ENCODE data around the gene PLCB4. TPM values are rescaled to one million over a fixed set of nuclear protein-coding genes. Genes with fewer than 3 reads are reported as not detected.

The PLCB4 gene
- total RNA-seq, 1 experiment from 2014 or later: 12.9 TPM

DNA sequence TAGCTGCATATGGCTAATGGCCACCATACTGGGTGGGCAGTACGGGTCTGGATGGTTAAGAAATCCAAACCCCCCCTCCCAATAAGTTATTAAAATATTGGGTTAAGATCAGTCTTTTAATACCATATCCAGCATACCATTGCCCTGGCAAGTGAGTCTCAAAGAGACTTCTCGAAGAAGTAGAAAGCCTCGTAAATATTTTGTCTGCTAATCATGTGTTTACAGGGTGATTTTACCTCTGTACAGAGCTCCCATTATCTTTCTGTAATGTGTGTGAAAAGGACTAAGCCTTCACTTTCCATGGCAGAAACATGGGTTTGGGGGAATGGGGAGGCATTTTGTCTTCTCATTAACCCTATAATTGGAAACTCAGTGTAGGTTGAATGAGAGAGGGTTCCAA lies 270.8 kb downstream of the PLCB4 start:
- H3K27me3 Mint-ChIP-seq (ENCODE audit: unreplicated experiment): no peaks in the 10 kb centered on the region
- DNase-seq: no peak
- no peaks in the 10 kb centered on the region for H3K36me3 Mint-ChIP-seq (ENCODE audit: insufficient read depth, unreplicated experiment)
- CTCF ChIA-PET: interaction anchor here (0.8 kb wide), 1 partner anchor 10 kb away, joined by 3 read pairs; no protein-coding TSS in a partner anchor
- no peak overlapping the region for H3K4me3 Mint-ChIP-seq (ENCODE audit: low read depth, unreplicated experiment)
- TF ChIP-seq, protein P1, sequence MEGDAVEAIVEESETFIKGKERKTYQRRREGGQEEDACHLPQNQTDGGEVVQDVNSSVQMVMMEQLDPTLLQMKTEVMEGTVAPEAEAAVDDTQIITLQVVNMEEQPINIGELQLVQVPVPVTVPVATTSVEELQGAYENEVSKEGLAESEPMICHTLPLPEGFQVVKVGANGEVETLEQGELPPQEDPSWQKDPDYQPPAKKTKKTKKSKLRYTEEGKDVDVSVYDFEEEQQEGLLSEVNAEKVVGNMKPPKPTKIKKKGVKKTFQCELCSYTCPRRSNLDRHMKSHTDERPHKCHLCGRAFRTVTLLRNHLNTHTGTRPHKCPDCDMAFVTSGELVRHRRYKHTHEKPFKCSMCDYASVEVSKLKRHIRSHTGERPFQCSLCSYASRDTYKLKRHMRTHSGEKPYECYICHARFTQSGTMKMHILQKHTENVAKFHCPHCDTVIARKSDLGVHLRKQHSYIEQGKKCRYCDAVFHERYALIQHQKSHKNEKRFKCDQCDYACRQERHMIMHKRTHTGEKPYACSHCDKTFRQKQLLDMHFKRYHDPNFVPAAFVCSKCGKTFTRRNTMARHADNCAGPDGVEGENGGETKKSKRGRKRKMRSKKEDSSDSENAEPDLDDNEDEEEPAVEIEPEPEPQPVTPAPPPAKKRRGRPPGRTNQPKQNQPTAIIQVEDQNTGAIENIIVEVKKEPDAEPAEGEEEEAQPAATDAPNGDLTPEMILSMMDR (IDR thresholded peaks at IDR 0.05; ENCODE audit: unreplicated experiment): no peak
- no peaks in the 10 kb centered on the region for H3K4me1 Mint-ChIP-seq (ENCODE audit: low read depth, unreplicated experiment)
- H3K27ac Mint-ChIP-seq (ENCODE audit: unreplicated experiment): no peak overlapping the region
- no TSS peak for BruUV-seq (replicated peaks)
- intact Hi-C loops (cut with micrococcal nuclease; ENCODE audit: unreplicated experiment): no loop called here
- no peaks in the 10 kb centered on the region for H3K9me3 Mint-ChIP-seq (ENCODE audit: low read depth, unreplicated experiment)

DNA sequence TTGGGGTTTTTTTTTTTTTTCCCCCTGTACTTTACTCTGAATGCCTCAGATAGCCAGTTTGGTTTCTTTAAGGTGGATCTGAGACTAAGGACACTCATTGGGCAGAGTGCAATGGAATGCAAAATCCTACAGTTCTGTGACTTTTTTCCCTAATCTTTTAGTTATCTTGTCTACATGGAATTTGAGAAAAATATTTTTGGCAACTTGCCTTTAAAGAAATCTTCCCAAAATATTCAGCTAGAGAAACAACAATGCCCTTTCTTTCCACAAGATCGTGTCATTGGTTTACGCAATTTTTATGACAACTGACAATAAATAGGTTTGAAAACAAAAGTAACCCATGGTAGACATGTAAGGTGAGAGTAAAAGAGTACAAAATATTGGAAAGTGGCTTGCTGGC lies 273.8 kb downstream of the PLCB4 start:
- BruUV-seq (replicated peaks): no TSS peak
- H3K4me3 Mint-ChIP-seq (ENCODE audit: low read depth, unreplicated experiment): no peak overlapping the region
- intact Hi-C loops (cut with micrococcal nuclease; ENCODE audit: unreplicated experiment): no loop called here
- no peak overlapping the region for H3K27ac Mint-ChIP-seq (ENCODE audit: unreplicated experiment)
- H3K36me3 Mint-ChIP-seq (ENCODE audit: insufficient read depth, unreplicated experiment): no peaks in the 10 kb centered on the region
- H3K9me3 Mint-ChIP-seq (ENCODE audit: low read depth, unreplicated experiment): no peaks in the 10 kb centered on the region
- CTCF ChIA-PET: no interaction called here
- DNase-seq: no peak
- TF ChIP-seq, protein P1 (IDR thresholded peaks at IDR 0.05; ENCODE audit: unreplicated experiment): no peak
- H3K4me1 Mint-ChIP-seq (ENCODE audit: low read depth, unreplicated experiment): no peaks in the 10 kb centered on the region
- no peaks in the 10 kb centered on the region for H3K27me3 Mint-ChIP-seq (ENCODE audit: unreplicated experiment)

DNA sequence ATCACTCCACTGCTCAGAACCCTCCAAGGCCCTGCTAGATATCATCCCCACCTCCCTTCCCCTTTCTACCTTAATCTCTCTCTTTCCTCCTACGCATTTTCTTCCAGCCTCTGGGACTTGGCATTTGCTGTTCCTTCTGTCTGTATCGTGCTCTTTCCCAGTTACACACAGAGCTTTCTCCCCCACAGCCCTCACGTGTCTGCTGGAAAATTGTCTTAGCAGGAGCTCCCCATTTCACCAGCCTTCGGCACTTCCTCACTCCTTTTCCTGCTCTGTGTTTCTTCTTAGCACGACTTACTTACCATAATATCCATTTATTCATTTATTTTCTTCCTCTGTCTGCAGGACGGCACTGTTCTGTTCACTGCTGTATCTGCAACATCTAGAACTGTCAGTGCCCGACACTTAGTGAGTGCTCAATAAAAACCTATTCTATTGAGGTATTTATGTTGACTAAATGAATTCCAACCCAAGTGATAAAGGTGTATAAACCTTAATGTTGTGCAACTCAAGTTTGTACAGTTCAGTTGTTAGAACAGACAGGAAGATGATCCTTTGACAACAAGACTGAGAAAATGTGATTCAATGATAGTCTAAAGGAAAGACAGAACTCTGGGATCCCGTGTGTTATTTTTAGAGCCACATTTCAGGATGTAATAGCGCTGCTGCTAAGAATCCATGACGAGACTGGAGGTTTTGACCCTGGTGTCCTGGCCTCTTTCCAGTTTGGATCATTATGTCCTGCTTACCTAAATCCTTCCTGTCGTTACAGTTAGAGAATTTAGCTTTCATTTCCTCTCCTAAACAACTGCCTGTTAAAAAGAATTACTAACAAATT lies 275.4 kb downstream of the PLCB4 start:
- Mint-ChIP-seq H3K4me1 (ENCODE audit: low read depth, unreplicated experiment) (no peaks in the 10 kb centered on the region), H3K9me3 (ENCODE audit: low read depth, unreplicated experiment) (no peaks in the 10 kb centered on the region), H3K27ac (ENCODE audit: unreplicated experiment) (no peak overlapping the region), H3K4me3 (ENCODE audit: low read depth, unreplicated experiment) (no peak overlapping the region), H3K27me3 (ENCODE audit: unreplicated experiment) (no peaks in the 10 kb centered on the region), H3K36me3 (ENCODE audit: insufficient read depth, unreplicated experiment) (no peaks in the 10 kb centered on the region)
- CTCF ChIA-PET: no interaction called here
- intact Hi-C loops (cut with micrococcal nuclease; ENCODE audit: unreplicated experiment): no loop called here
- no peak for DNase-seq
- BruUV-seq (replicated peaks): no TSS peak
- TF ChIP-seq, protein P1 (IDR thresholded peaks at IDR 0.05; ENCODE audit: unreplicated experiment): no peak

DNA sequence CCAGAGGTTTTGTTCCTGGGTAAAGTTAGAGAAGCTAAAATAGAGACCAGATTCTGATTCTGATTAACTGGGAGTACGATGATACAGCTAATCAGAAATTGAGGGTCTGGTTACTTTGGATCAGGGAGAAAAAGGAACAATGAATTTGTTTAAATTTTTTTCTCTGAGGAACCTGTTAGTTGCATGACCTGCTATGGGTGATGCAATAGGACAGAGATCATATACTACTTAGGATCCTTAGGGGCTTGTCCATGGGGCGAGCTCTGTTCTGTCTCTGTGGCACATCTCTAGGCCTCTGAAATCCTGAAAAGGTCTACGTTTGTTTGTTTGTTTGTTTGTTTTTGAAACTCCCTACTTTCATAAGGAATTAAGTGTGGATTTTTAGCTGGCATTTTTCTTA lies 279.4 kb downstream of the PLCB4 start:
- H3K27ac Mint-ChIP-seq (ENCODE audit: unreplicated experiment): no peak overlapping the region
- H3K36me3 Mint-ChIP-seq (ENCODE audit: insufficient read depth, unreplicated experiment): no peaks in the 10 kb centered on the region
- no peak for DNase-seq
- H3K27me3 Mint-ChIP-seq (ENCODE audit: unreplicated experiment): no peaks in the 10 kb centered on the region
- TF ChIP-seq, protein P1 (IDR thresholded peaks at IDR 0.05; ENCODE audit: unreplicated experiment): no peak
- intact Hi-C loops (cut with micrococcal nuclease; ENCODE audit: unreplicated experiment): no loop called here
- BruUV-seq (replicated peaks): no TSS peak
- H3K4me3 Mint-ChIP-seq (ENCODE audit: low read depth, unreplicated experiment): no peak overlapping the region
- H3K4me1 Mint-ChIP-seq (ENCODE audit: low read depth, unreplicated experiment): no peaks in the 10 kb centered on the region
- H3K9me3 Mint-ChIP-seq (ENCODE audit: low read depth, unreplicated experiment): no peaks in the 10 kb centered on the region
- CTCF ChIA-PET: interaction anchor here (0.9 kb wide), 1 partner anchor 19 kb away, joined by 3 read pairs; no protein-coding TSS in a partner anchor
